ENCODE data around the gene AP1G2.

Gene AP1G2

DNA sequence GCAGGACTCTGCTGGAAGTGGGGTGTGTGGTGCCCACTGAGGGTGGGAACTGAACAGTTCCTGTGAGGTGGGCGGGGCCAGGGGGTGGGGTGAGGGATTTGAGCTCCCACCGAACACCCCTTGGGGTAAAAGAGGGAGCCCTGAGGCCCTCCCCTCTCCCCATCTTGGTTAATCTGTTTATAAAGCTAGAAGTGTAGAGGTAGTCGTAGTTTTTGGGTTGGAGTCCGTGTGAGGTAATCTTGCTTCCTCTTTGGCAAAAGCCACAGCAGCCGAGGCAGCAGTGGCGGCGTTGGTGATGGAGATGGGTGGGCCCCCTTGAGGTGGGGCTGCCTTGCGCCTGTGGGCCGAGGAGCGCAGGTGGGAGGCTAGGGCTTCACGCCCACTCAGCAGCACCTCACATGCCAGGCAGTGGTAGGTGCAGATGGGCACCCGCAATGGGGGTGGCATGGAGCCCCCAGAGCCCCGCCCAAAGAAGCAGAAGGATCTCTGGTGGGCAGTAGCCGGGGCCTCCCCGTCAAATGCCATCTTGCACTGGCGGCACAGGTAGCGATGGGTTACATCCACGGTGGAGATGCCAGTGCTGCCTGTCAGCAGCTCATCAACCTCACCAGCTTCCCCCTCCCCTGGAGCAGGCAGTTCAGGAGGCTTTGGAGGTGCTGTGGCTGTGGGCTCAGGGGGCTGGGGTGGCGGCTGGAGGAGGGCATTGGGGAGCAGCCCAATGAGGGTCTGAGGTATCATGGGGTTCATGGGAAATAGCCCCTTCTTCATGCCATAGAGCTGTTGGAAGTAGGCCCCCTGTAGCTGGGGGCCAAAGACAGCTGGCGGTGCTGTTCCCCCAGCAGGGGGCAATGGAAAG, 45.6 kb downstream of the AP1G2 start:
- Histone ChIP-seq H3K27ac (ENCODE audit: poor library complexity, severe bottlenecking) (no peak overlapping the region), H3K4me1 (ENCODE audit: insufficient read depth, poor library complexity, severe bottlenecking) (no peaks in the 10 kb centered on the region), H3K27me3 (ENCODE audit: insufficient read depth, poor library complexity, severe bottlenecking) (no peaks in the 10 kb centered on the region), H3K9me3 (ENCODE audit: severe bottlenecking) (no peaks in the 10 kb centered on the region), H3K36me3 (ENCODE audit: low read depth) (no peaks in the 10 kb centered on the region), H3K4me3 (ENCODE audit: severe bottlenecking) (no peak overlapping the region)
- no peak for DNase-seq (ENCODE audit: low spot score)
- ATAC-seq (ENCODE audit: low read depth), result no peak
- no peak for TF ChIP-seq CTCF (IDR thresholded peaks at IDR 0.05; ENCODE audit: poor library complexity, severe bottlenecking)

GRCh38 chr14:23520899-23521533, 46.6 kb downstream of the AP1G2 start:
- H3K36me3 ChIP-seq (ENCODE audit: low read depth), result no peaks in the 10 kb centered on the region
- H3K27ac ChIP-seq (ENCODE audit: poor library complexity, severe bottlenecking), result no peak overlapping the region
- DNase-seq (ENCODE audit: low spot score) (no peak), ATAC-seq (ENCODE audit: low read depth) (no peak)
- H3K9me3 ChIP-seq (ENCODE audit: severe bottlenecking), result no peaks in the 10 kb centered on the region
- no peak overlapping the region for H3K4me3 ChIP-seq (ENCODE audit: severe bottlenecking)
- no peaks in the 10 kb centered on the region for H3K27me3 ChIP-seq (ENCODE audit: insufficient read depth, poor library complexity, severe bottlenecking)
- TF ChIP-seq CTCF (IDR thresholded peaks at IDR 0.05; ENCODE audit: poor library complexity, severe bottlenecking), result no peak
- no peaks in the 10 kb centered on the region for H3K4me1 ChIP-seq (ENCODE audit: insufficient read depth, poor library complexity, severe bottlenecking)

DNA sequence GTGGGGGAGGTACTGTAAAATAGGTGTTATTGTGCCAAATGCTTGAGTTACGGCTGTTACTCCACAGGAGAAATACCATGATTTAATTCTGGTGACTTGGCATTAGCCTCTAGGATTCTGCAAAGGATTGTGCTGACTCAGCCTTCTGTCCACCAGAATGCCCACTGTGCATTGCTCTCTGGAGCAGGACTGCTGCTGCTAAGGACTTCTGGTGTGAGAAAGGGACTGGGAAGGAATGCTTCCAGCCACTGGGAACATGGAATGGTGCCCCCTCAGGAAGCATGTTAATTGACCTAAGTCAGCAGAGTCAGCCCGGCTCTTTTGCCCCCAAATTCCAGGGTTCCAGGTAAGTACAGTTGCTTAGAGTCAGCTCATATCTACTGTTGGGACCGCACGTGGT, 48.9 kb downstream of the AP1G2 start:
- H3K4me1 ChIP-seq (ENCODE audit: insufficient read depth, poor library complexity, severe bottlenecking), result no peaks in the 10 kb centered on the region
- no peak for ATAC-seq (ENCODE audit: low read depth)
- no peak for TF ChIP-seq CTCF (IDR thresholded peaks at IDR 0.05; ENCODE audit: poor library complexity, severe bottlenecking)

DNA sequence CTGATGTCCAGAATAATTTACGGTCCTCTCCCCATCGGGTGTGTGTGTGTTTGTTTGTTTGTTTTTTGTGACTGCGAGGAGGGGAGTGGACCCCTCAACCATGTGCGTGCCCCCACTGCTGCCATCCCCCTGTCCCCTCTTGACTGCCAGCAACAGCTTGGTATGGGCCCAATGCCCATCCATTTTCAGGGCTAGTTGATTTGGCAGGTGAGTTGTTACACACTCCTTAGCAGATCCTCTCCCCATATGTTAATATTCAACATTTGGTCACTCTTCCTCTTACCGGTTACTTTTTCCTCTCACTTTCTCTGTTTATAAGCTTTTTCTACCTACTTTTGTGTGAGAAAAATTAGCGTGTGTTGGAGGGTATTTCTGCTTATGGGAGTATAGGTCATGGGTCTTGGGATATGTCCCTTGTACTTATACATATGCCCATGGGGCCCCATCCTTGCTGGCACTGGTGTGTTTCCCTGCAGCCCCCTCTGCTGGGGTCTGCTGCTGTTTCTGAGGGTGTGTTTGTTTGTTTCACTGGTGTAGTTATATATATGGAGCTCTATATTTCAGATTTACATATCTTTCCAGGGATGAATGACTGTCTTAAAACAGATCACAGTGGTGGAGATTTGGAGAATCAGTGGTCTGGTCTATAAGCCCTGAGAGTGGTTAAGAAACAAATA, 49.8 kb downstream of the AP1G2 start:
- DNase-seq (ENCODE audit: low spot score), result no peak
- no peaks in the 10 kb centered on the region for H3K27me3 ChIP-seq (ENCODE audit: insufficient read depth, poor library complexity, severe bottlenecking)
- no peak for TF ChIP-seq CTCF (IDR thresholded peaks at IDR 0.05; ENCODE audit: poor library complexity, severe bottlenecking)
- no peak overlapping the region for H3K4me3 ChIP-seq (ENCODE audit: severe bottlenecking)
- no peaks in the 10 kb centered on the region for H3K4me1 ChIP-seq (ENCODE audit: insufficient read depth, poor library complexity, severe bottlenecking)
- no peak overlapping the region for H3K27ac ChIP-seq (ENCODE audit: poor library complexity, severe bottlenecking)
- H3K36me3 ChIP-seq (ENCODE audit: low read depth), result no peaks in the 10 kb centered on the region
- no peaks in the 10 kb centered on the region for H3K9me3 ChIP-seq (ENCODE audit: severe bottlenecking)
- no peak for ATAC-seq (ENCODE audit: low read depth)

More for the DNA sequence above, 48.9 kb downstream of the AP1G2 start:
- H3K4me3 ChIP-seq (ENCODE audit: severe bottlenecking), result no peak overlapping the region
- no peaks in the 10 kb centered on the region for H3K36me3 ChIP-seq (ENCODE audit: low read depth)
- DNase-seq (ENCODE audit: low spot score), result no peak
- no peaks in the 10 kb centered on the region for H3K9me3 ChIP-seq (ENCODE audit: severe bottlenecking)
- no peak overlapping the region for H3K27ac ChIP-seq (ENCODE audit: poor library complexity, severe bottlenecking)
- H3K27me3 ChIP-seq (ENCODE audit: insufficient read depth, poor library complexity, severe bottlenecking), result no peaks in the 10 kb centered on the region
